Calu3 (cell line): ENCODE results near the gene CDK5RAP2. TPM values are rescaled to one million over a fixed set of nuclear protein-coding genes. Genes with fewer than 3 reads are reported as not detected.
A peak's percentile ranks its signal among the peaks of the same experiment; 100 is the strongest.

ENCODE experiments used
- BruUV-seq: library from RNA; stranded (reverse); fragments of 400-500 nt; replicated peaks from 2 replicates; lab custom pipeline; 2021; lab: Mats Ljungman, UMichigan
- CTCF ChIA-PET: fragments of 300-600 bp; sonication (Branson Sonifier 250); formaldehyde crosslinking; loops from one replicate; lab custom pipeline; 2022; ENCODE audit warnings: antibody characterized with exemption; lab: Charles Lee
- DNase-seq: peaks from one replicate; pipeline ENCODE4 v3.0.0; 2022
- H3K27ac Mint-ChIP-seq: one replicate; pipeline ENCODE4 v1.8.0; 2022; ENCODE audit warnings: mixed read lengths; ENCODE audit not compliant: unreplicated experiment
- H3K27me3 Mint-ChIP-seq: one replicate; pipeline ENCODE4 v1.8.0; 2022; ENCODE audit warnings: mixed read lengths; ENCODE audit not compliant: unreplicated experiment
- H3K36me3 Mint-ChIP-seq: one replicate; pipeline ENCODE4 v1.8.0; 2022; ENCODE audit warnings: mild to moderate bottlenecking, moderate library complexity, mixed read lengths; ENCODE audit not compliant: insufficient read depth, unreplicated experiment
- H3K4me1 Mint-ChIP-seq: one replicate; pipeline ENCODE4 v1.8.0; 2022; ENCODE audit warnings: mild to moderate bottlenecking, low read depth, mixed read lengths; ENCODE audit not compliant: unreplicated experiment
- H3K4me3 Mint-ChIP-seq: one replicate; pipeline ENCODE4 v1.8.0; 2022; ENCODE audit warnings: mild to moderate bottlenecking, low read depth, moderate library complexity, mixed read lengths; ENCODE audit not compliant: unreplicated experiment
- H3K9me3 Mint-ChIP-seq: one replicate; pipeline ENCODE4 v1.8.0; 2022; ENCODE audit warnings: low read depth, mixed read lengths; ENCODE audit not compliant: unreplicated experiment
- CTCF ChIP-seq: fragments of 200-600 bp; IDR thresholded peaks from one replicate; pipeline ENCODE4 v1.8.0; 2022; ENCODE audit warnings: antibody characterized with exemption; ENCODE audit not compliant: unreplicated experiment
- intact Hi-C: fragments of 100-400 bp; cut with micrococcal nuclease; formaldehyde crosslinking; loops from one replicate; pipeline ENCODE4 v1.10.0; 2022; ENCODE audit not compliant: unreplicated experiment
- total RNA-seq: library from RNA; stranded (reverse); gene quantifications from 2 replicates; pipeline ENCODE4 v1.2.3, GENCODE V29; 2022

Gene CDK5RAP2
- total RNA-seq, 1 experiment from 2014 or later = 40.7 TPM

- Mint-ChIP-seq H3K9me3 (no peaks in the 10 kb centered on the region), H3K4me1 (peaks cover 8% of the 10 kb centered on the region), H3K27ac (no peak overlapping the region), H3K27me3 (no peaks in the 10 kb centered on the region), H3K4me3 (no peak overlapping the region), H3K36me3 (peaks cover 6% of the 10 kb centered on the region)
- no peak for TF ChIP-seq CTCF
- DNase-seq = no peak
- CTCF ChIA-PET = no interaction called here
- BruUV-seq = no TSS peak
- intact Hi-C loops = loop anchor here (5.0 kb wide), 1 partner anchor 921 kb away; no protein-coding TSS in a partner anchor
Measured at GRCh38 chr9:120478208-120478607, 101.8 kb downstream of the CDK5RAP2 start.

- no TSS peak for BruUV-seq
- Mint-ChIP-seq H3K9me3 (no peaks in the 10 kb centered on the region), H3K36me3 (peaks cover 6% of the 10 kb centered on the region), H3K27ac (no peak overlapping the region), H3K4me1 (peaks cover 8% of the 10 kb centered on the region), H3K27me3 (no peaks in the 10 kb centered on the region), H3K4me3 (no peak overlapping the region)
- peak; percentile 45 for DNase-seq
- CTCF ChIA-PET = interaction anchor here (0.6 to 1.0 kb wide), 4 partner anchors 38 to 921 kb away, joined by 3 to 4 read pairs (median 3); no protein-coding TSS in a partner anchor
- TF ChIP-seq CTCF = peak; percentile 38
- intact Hi-C loops = loop anchor here (5.0 kb wide), 1 partner anchor 920 kb away; no protein-coding TSS in a partner anchor
Measured at GRCh38 chr9:120477534-120478001, 102.4 kb downstream of the CDK5RAP2 start.

GRCh38 chr9:120475341-120475740 lies 104.6 kb downstream of the CDK5RAP2 start:
- Mint-ChIP-seq H3K27me3 (no peaks in the 10 kb centered on the region), H3K9me3 (no peaks in the 10 kb centered on the region), H3K36me3 (peaks cover 6% of the 10 kb centered on the region), H3K4me3 (no peak overlapping the region), H3K4me1 (peaks cover 8% of the 10 kb centered on the region), H3K27ac (no peak overlapping the region)
- CTCF ChIA-PET = interaction anchor here (0.7 to 1.1 kb wide), 3 partner anchors 35 to 232 kb away, joined by 3 to 7 read pairs (median 3); no protein-coding TSS in a partner anchor
- intact Hi-C loops = loop anchor here (5.0 kb wide), 1 partner anchor 918 kb away; no protein-coding TSS in a partner anchor
- DNase-seq = no peak
- no TSS peak for BruUV-seq
- TF ChIP-seq CTCF = no peak

- TF ChIP-seq CTCF = no peak
- intact Hi-C loops = loop anchor here (5.0 kb wide), 1 partner anchor 917 kb away; no protein-coding TSS in a partner anchor
- no peaks in the 10 kb centered on the region for H3K27me3 Mint-ChIP-seq
- BruUV-seq = no TSS peak
- H3K9me3 Mint-ChIP-seq = no peaks in the 10 kb centered on the region
- DNase-seq = no peak
- H3K4me3 Mint-ChIP-seq = no peak overlapping the region
- peaks cover 6% of the 10 kb centered on the region for H3K36me3 Mint-ChIP-seq
- peaks cover 8% of the 10 kb centered on the region for H3K4me1 Mint-ChIP-seq
- CTCF ChIA-PET = interaction anchor here (1.1 kb wide), 1 partner anchor 36 kb away, joined by 3 read pairs; no protein-coding TSS in a partner anchor
- no peak overlapping the region for H3K27ac Mint-ChIP-seq
Measured at GRCh38 chr9:120474591-120475243, 105.2 kb downstream of the CDK5RAP2 start.
